Psoas muscle (tissue), 8 donors: ENCODE results near the gene DNAJB1. TPM values are rescaled to one million over a fixed set of nuclear protein-coding genes. Genes with fewer than 3 reads are reported as not detected.
"Not testable (repeated sequence)": the region's sequence is repeated elsewhere in the genome, so short reads cannot be mapped to it uniquely, and the experiment has no call there.

Source experiments
- ATAC-seq, 4 donors: fragments of 200-7000 bp; cut with Tn5 transposase; one replicate each; pipeline ENCODE4 v1.9.1; 2020; ENCODE audit warnings: moderate library complexity in 3 of 4, mild to moderate bottlenecking in 2 of 4
- DNase-seq, 2 donors: peaks; one replicate each; pipeline ENCODE4 v3.0.0-alpha.2; 2020
- H3K27ac ChIP-seq: fragments of 200-600 bp; one replicate; pipeline ENCODE4 v1.8.0; 2022
- H3K27me3 ChIP-seq, 3 donors: fragments of 200-600 bp in 1 of 3; one replicate each; pipeline versions ENCODE4 v1.6.1 to v1.8.0; 2013 to 2022; ENCODE audit warnings: low read length in 2 of 3, mild to moderate bottlenecking in 2 of 3, moderate library complexity in 1 of 3; ENCODE audit not compliant: insufficient read depth in 3 of 3
- H3K36me3 ChIP-seq, 2 donors: fragments of 200-600 bp in 1 of 2; one replicate each; pipeline versions ENCODE4 v1.6.1 to v1.8.0; 2013 to 2022; ENCODE audit warnings: low read depth in 1 of 2, mild to moderate bottlenecking in 1 of 2, moderate library complexity in 1 of 2; ENCODE audit not compliant: insufficient read depth in 1 of 2
- H3K4me1 ChIP-seq: fragments of 200-600 bp; one replicate; pipeline ENCODE4 v1.8.0; 2022
- H3K4me3 ChIP-seq: fragments of 200-600 bp; one replicate; pipeline ENCODE4 v1.8.0; 2022; ENCODE audit warnings: mild to moderate bottlenecking
- H3K9me3 ChIP-seq: fragments of 200-600 bp; one replicate; pipeline ENCODE4 v1.8.0; 2022
- CTCF ChIP-seq: fragments of 200-600 bp; IDR thresholded peaks from one replicate; pipeline ENCODE4 v1.8.0; 2022; ENCODE audit warnings: antibody characterized with exemption
- WGBS, 3 donors: extraction: QIAGEN DNeasy Blood & Tissue Kit; methylation state at CpG; one replicate each; pipeline versions ENCODE4 v1.1.6 to v1.1.7; 2013; 5-methylcytosine and 5-hydroxymethylcytosine counted together
- intact Hi-C, 2 donors: fragments of 100-400 bp; cut with DNase I; formaldehyde crosslinking; loops; one replicate each; pipeline versions ENCODE4 v1.11.0 to v1.14.2; 2022
- polyA plus RNA-seq, 3 donors: library from polyadenylated mRNA; stranded (reverse); fragments of 200-250 nt; gene quantifications; one replicate each; pipeline ENCODE4 v1.2.3, GENCODE V29; 2013
- total RNA-seq, 4 donors: library from RNA; stranded (reverse); fragmentation: NEBNext Ultra II Directional in 2 of 4; extraction: Animal tissue kit (Norgen Biotek cat#: 25700) in 2 of 4; gene quantifications; one replicate each; pipeline versions ENCODE4 v1.2.1 to v1.2.4, GENCODE V29; 2021 to 2023
- donor health status: healthy with polysubstance abuse.
- donor health status: DM: no; HTN: no; CAD: no; lungs with moderate emphysema.
- donor health status: Bipolar disorder and iron deficiency.
- donor health status: healthy.
- donor health status: DM: yes; HTN: yes; CAD: no.
- donor health status: DM: no; HTN: no; CAD: no.
- donor health status: DM: no; HTN: no; CAD: no.
- donor health status: DM: yes; HTN: yes; CAD: no.

DNAJB1 gene
- total and polyA plus RNA-seq, 7 donors = 20.8 to 105 (median 32.6) TPM

- DNase-seq = peak in 1 of 2 donors; percentile 58
- 79 to 86% (median 80%) methylated on average over 18 to 22 of the region's 22 CpGs for WGBS, 3 donors
- no peaks in the 10 kb centered on the region for H3K9me3 ChIP-seq
- H3K4me3 ChIP-seq = no peak overlapping the region
- H3K4me1 ChIP-seq = peaks cover 29% of the 10 kb centered on the region
- H3K27ac ChIP-seq = peak overlapping the region; percentile 36
- intact Hi-C loops = no loop called here
- ATAC-seq = no peak
- no peaks in the 10 kb centered on the region for H3K27me3 ChIP-seq
- H3K36me3 ChIP-seq = peaks cover 0 to 27% of the 10 kb centered on the region in 2 donors
- no peak for TF ChIP-seq CTCF
Observed at GRCh38 chr19:14565298-14565679, 47.1 kb upstream of the DNAJB1 start.

- DNase-seq, H3K9me3 ChIP-seq, H3K27me3 ChIP-seq, ATAC-seq, H3K4me3 ChIP-seq: not testable (repeated sequence)
- intact Hi-C loops = loop anchor here in 1 of 2 donors (5.0 kb wide), 2 partner anchors 47 to 1412 kb away; partner anchors contain the start of genes DNAJB1, IER2 and STX10
- H3K27ac ChIP-seq = peak overlapping the region; percentile 36
- H3K36me3 ChIP-seq = peaks cover 0 to 27% of the 10 kb centered on the region in 2 donors
- peaks cover 31% of the 10 kb centered on the region for H3K4me1 ChIP-seq
- 63 to 85% (median 67%) methylated on average over 18 to 22 of the region's 22 CpGs for WGBS, 3 donors
Observed at GRCh38 chr19:14564652-14565297, 46.6 kb upstream of the DNAJB1 start.

GRCh38 chr19:14563989-14564651, 45.9 kb upstream of the DNAJB1 start:
- Histone ChIP-seq H3K27me3 (no peaks in the 10 kb centered on the region), H3K4me1 (peaks cover 31% of the 10 kb centered on the region), H3K36me3 (peaks cover 0 to 27% of the 10 kb centered on the region in 2 donors), H3K27ac (peak overlapping the region; percentile 96), H3K9me3 (no peaks in the 10 kb centered on the region), H3K4me3 (peak overlapping the region; percentile 74)
- intact Hi-C loops = loop anchor here in 1 of 2 donors (5.0 kb wide), 2 partner anchors 47 to 1412 kb away; partner anchors contain the start of genes DNAJB1, IER2 and STX10
- DNase-seq (peak; percentile 82 to 95), ATAC-seq (peak; percentile 57 to 77 (median 70))
- WGBS, 3 donors = 32 to 49% (median 36%) methylated on average over 24 to 33 of the region's 33 CpGs
- TF ChIP-seq CTCF = no peak

- Histone ChIP-seq H3K27ac (peak overlapping the region; percentile 96), H3K9me3 (no peaks in the 10 kb centered on the region), H3K36me3 (peaks cover 0 to 22% of the 10 kb centered on the region in 2 donors), H3K4me1 (peaks cover 30% of the 10 kb centered on the region), H3K4me3 (peak overlapping the region; percentile 74), H3K27me3 (no peaks in the 10 kb centered on the region)
- 21 to 45% (median 32%) methylated on average over 15 to 16 of the region's 16 CpGs for WGBS, 3 donors
- no peak for TF ChIP-seq CTCF
- DNase-seq (peak in 1 of 2 donors; percentile 58), ATAC-seq (no peak)
- intact Hi-C loops = loop anchor here in 1 of 2 donors (5.0 kb wide), 2 partner anchors 46 to 1411 kb away; partner anchors contain the start of genes DNAJB1, IER2 and STX10
Observed at GRCh38 chr19:14563590-14563926, 45.4 kb upstream of the DNAJB1 start.
